Umbilical cord (tissue), 2 donors: ENCODE data around the gene CCL18. TPM values are rescaled to one million over a fixed set of nuclear protein-coding genes. Genes with fewer than 3 reads are reported as not detected.
"Not testable (repeated sequence)": the region's sequence is repeated elsewhere in the genome, so short reads cannot be mapped to it uniquely, and the experiment has no call there.

Source experiments
- DNase-seq: peaks from one replicate; pipeline ENCODE4 v3.0.0-alpha.2; 2015; ENCODE audit warnings: low spot score
- total RNA-seq: library from RNA; depleted of rRNA; stranded (reverse); fragments of >200 nt; gene quantifications from one replicate; pipeline ENCODE4 v1.2.3, GENCODE V29; 2014; ENCODE audit warnings: low replicate concordance; ENCODE audit not compliant: insufficient read depth

Gene CCL18
- total RNA-seq, 1 donor from 2014 or later = not detected

- DNase-seq = no peak
Observed at GRCh38 chr17:36071751-36072150, 7.7 kb downstream of the CCL18 start.

- no peak for DNase-seq
Observed at GRCh38 chr17:36072431-36073121, 8.5 kb downstream of the CCL18 start.

- DNase-seq = no peak
Observed at GRCh38 chr17:36074365-36074764, 10.3 kb downstream of the CCL18 start.

GRCh38 chr17:36081681-36082471 is 17.8 kb downstream of the CCL18 start:
- DNase-seq = not testable (repeated sequence)

GRCh38 chr17:36082482-36083120 is 18.5 kb downstream of the CCL18 start:
- peak; percentile 60 for DNase-seq

- not testable (repeated sequence) for DNase-seq
Observed at GRCh38 chr17:36083691-36084090, 19.6 kb downstream of the CCL18 start.

- DNase-seq = peak; percentile 53
Observed at GRCh38 chr17:36085765-36086164, 21.7 kb downstream of the CCL18 start.

GRCh38 chr17:36086791-36087190 is 22.7 kb downstream of the CCL18 start:
- peak; percentile 80 for DNase-seq

GRCh38 chr17:36087471-36087870 is 23.4 kb downstream of the CCL18 start:
- DNase-seq = not testable (repeated sequence)

- DNase-seq = not testable (repeated sequence)
Observed at GRCh38 chr17:36087897-36088572, 24.0 kb downstream of the CCL18 start.

GRCh38 chr17:36088670-36089338 is 24.7 kb downstream of the CCL18 start:
- no peak for DNase-seq

- DNase-seq = no peak
Observed at GRCh38 chr17:36089339-36089865, 25.3 kb downstream of the CCL18 start.

- peak; percentile 53 for DNase-seq
Observed at GRCh38 chr17:36089888-36090836, 26.1 kb downstream of the CCL18 start, which contains the start of gene CCL3. CCL3 (minus strand) TSS chr17:36090143; CDS start chr17:36090058, 85 bp downstream.

- DNase-seq = no peak
Observed at GRCh38 chr17:36092230-36092629, 28.2 kb downstream of the CCL18 start.

GRCh38 chr17:36092715-36093114 is 28.6 kb downstream of the CCL18 start:
- not testable (repeated sequence) for DNase-seq

GRCh38 chr17:36094232-36094631 is 30.2 kb downstream of the CCL18 start:
- DNase-seq = no peak

GRCh38 chr17:36094746-36095145 is 30.7 kb downstream of the CCL18 start:
- no peak for DNase-seq

GRCh38 chr17:36095992-36096391 is 31.9 kb downstream of the CCL18 start:
- DNase-seq = no peak

GRCh38 chr17:36099004-36099403 is 34.9 kb downstream of the CCL18 start:
- DNase-seq = not testable (repeated sequence)
